Activated naive CD4-positive, alpha-beta T cell treated with anti-CD3 and anti-CD28 coated beads, Interleukin-2, amount 50 U/mL, for 16 hours (primary cell): ENCODE results near the gene RHOBTB1.

Experiments
- DNase-seq: peaks from one replicate; pipeline ENCODE4 v3.0.0-alpha.2; 2020

RHOBTB1 gene

DNA sequence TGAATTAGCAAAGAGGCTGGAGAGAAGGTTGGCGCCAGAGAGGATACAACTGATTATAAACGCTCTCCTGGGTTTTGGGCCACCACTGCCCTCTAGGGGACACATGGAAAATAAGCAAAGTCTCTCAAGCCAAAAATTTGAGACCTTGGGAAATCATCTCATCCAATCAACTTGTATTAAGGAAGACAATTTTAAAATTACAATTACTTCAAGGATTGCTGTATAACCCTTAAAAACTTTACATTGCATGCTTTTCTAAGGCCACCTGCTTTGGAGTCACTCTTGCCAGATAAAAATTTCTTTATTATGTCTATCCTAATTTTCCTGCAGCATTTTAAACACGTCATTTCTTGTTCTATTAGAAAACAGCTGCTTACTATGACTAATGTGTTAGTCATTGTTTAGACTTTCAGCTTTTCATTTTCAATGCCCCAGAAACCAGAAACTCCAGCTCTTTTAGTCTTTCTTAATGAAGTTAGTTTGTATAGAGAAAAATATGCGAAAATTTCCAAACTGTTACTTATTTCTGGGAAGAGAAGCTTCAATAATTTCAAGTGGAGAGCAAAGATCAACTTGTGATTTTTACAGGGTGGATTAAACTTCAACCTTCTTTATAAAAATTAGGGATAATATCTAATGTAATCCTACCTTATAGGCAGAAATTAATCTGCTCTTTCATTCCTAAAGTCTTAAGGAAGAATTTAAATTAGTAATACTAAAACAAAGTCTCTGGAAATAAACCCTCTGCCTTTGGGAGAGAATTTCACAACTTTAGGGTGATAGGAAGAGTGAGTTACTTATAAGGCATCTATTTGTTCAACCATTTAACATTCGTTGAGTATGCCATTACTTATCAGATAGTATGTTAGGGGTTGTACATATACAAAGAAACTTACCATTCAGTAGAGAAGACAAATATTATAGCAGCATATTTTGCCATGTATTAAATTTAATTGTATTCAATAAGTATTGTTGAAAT is 20.6 kb upstream of the RHOBTB1 start:
- peak; percentile 31 for DNase-seq

DNA sequence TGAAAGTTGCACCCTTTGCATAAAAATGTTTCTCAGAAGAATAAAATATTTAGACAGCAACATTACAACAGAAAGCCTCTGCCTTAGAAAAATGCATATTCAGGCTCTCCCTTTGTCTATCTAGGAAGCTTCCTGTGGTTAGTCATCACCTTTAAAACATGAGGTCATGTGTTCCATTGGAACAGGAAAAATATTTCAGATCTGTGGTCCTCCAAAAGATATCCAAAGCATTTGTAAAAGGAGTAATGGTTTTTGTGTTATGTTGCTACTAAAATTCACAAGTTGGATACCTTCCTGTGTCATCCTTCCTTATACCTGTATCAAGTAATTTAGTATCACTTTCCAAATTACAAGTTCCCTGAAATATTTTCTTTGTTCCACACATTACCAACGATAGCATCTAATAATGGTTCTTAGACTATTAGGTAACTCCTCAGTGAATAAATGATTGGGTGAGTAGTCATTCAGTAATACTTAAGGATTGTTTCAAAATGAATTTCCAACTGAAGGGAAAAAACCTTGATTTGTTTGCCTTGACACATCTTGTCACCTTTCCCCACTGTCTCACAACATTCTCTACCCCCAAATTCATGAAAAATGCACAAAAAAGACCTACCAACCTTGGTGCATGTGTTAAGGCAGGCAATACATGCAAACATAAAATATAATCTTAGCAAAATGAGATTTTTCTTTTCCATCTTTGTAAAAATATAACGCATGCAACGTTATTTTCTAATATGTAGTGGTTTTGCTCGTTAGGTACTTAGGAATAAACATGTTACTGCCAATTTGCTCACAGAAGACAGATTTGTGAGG is 19.7 kb upstream of the RHOBTB1 start:
- no peak for DNase-seq

DNA sequence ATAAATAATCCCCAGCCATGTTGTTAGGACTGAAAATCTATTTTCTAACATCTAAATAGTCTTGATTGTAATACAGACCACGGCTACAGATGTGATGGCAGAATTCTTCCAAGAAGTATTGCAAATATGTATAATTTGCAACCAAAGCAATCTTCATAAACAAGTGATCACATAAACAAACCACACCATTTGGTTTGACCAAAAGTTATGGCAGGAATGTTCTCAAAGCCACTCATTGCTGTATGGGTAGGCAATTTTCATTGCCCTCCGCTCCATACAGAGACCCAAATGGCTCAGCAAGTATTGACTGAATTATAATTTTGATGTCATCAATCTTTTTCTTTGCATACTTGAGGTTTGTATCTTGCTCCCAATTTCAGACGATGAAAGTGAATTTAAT is 19.0 kb upstream of the RHOBTB1 start:
- DNase-seq: no peak

DNA sequence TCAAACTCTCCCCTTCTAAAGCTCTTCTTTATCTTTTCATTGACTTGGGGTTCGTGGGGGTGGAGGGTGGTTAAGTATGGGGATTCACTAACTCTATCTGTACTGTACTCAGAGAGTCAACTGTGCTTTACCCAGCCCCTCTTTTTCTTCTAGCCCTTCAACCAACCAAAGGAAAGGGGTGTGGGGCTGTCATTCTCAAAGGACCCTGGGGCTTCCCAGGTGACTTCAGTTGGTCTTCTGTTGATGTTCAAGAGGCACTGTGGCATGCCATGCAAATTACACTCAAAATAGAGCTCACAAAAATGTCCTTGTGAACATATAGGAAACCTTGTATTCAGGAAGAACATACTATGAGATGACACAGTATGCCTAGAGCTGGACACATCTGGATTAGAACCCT is 16.9 kb upstream of the RHOBTB1 start:
- no peak for DNase-seq

DNA sequence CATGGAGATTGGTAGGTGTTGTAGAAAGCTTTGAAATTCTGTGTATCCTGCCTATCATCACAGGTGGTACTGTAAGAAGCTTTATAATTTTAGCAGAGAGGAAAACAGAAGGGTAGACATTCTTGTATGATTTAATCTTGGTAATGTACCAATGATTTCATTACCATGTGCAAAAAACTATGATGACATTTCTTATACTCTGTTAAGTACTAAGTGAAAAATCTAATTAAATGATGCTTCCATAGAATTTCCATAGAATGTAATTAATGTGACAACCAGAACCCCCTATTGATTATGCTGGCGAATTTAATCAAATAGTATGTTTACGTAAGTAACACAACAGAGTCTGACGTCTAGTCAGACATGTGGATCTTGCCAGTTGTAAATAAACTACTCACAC is 16.0 kb upstream of the RHOBTB1 start:
- no peak for DNase-seq

DNA sequence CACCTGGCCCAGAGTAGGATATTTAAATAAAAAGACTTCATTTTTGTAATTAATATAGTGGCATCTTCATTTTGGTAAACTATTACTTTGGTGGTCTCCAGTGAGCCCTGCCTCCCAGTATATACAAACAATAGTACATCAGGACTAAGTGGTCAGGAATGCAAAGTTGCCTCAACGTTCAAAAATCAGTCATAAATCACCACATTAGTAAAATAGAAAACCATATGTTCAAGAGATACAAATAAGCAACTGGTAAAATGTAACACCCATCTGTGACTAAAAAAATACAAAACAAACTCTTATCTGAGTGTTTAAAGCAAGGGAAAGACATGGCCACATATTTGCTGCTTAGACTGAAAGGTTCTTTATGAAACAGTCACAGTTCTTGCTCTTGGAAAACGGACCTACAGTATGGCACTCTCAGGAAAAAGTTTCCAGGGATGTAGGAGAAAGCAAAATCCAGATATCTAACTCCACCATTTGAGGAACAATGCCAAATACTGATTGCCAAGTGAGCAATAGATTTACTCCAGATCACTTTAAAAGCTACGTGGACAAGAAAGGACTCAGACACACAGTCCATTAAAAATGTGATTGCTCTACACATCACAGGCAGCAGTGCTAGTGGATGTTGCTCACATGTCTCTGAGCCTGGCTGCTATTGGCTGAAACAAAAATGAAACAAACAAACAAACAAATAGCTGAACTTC is 15.1 kb upstream of the RHOBTB1 start:
- DNase-seq: no peak

DNA sequence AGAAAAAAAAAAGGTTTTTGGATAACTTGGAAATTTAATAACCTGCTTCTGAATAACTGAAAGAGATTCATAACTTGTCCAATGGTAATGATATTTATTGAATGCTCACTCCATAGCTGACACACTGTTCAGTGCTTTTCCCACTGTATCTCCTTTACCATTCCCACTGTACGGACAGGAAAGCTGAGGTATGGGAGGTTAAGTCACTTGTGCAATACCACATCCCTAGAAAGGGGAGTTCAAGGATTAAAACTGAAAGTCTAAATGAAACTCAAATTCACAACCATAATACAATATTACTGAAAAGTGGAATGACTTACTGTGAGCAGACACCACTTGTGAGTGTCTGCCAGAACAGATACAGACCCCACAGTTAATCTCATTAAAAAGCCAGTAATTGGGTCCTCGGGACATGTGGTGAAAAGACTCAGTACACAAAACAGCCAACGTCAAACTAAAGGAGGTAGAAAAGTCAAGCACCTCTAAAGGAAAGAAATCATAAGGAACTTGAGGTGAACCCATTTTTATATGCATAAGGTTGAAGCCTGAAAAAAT is 13.8 kb upstream of the RHOBTB1 start:
- no peak for DNase-seq

DNA sequence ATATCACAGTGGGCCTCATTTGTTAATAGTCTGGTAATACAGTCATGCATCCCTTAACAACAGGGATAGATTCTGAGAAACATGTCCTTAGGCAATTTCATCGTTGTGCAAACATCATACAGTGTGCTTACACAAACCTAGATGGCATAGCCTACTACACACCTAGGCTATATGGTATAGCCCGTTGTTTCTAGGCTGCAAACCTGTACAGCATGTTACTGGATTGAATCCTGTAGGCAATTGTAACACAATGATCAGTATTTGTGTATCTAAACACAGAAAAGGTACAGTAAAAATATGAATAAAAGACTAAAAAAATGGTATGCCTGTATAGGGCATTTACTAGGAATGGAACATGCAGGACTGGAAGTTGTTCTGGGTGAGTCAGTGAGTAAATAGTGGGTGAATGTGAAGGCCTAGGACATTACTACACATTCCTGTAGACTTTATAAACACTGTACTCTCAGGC is 12.0 kb upstream of the RHOBTB1 start:
- DNase-seq: no peak

DNA sequence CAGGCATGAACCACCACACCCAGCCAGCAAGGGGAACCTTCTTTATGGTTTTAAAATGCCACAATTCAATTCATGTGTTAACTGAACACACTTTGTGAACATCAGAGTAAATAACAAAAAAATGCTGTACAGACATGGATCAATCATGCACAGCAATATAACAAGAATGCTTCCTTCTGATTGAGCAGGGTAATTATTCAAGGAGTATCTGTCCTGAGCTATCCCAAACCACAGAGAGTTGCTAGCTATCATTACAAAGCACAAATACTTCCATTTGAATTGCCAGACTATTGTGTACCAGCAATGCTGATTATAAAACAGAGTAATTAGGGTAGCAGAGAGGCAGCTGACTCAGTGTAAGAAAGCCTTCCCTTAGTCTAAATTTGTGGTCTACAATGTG is 11.3 kb upstream of the RHOBTB1 start:
- DNase-seq: no peak

DNA sequence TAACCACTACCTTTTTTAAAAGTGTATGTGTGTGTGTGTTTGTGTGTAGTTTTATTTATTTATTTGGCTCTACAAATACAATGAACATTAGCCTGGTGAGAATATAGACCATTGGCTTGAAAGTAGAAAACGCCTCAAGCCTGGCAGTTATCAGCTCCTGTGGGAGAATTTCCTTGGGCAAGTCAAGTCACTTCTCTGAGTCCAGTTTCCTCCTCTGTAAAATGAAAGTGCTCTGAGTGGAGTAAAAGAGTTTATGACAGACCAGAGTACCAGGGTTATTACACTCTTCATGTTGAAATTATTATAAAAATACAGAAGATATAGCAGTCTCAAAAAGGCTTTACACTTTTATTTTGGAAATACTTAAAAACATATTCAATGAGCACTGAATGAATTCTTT is 10.1 kb upstream of the RHOBTB1 start:
- no peak for DNase-seq

DNA sequence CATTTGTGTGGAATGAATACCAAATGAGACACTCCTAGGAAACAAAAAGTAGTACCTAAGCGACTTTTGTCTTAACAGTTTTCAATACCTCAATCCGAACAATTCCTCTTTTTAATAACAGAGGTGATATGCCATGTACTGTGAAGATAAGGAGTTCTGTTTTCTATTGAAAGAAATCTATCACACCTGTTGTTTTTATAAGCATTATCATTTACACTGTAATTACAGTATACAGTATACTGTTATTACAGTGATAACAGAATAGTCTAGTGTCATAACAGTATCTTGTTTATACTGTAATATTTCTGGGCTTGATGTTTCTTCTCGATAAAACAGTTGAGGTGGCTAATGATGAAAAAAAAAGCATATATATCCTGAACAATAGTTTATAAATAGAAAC is 9.4 kb upstream of the RHOBTB1 start:
- DNase-seq: no peak

DNA sequence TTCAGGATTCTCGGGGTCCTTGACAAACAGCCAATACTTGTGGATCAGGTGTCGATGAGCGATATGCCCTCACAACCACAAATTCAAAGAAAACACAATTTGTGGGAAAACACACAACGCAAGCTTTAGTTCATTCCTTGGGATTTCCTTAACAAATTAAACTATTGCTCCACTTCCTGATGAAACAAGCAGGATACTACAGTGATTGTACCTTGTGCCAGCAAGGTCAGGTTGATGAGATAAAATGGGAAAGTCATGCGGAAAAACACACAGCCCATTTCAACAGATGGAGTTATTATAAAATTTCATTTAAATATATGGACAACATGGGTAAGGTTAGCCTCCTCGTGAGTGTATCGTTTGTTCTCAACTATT is 8.8 kb upstream of the RHOBTB1 start:
- DNase-seq: no peak

DNA sequence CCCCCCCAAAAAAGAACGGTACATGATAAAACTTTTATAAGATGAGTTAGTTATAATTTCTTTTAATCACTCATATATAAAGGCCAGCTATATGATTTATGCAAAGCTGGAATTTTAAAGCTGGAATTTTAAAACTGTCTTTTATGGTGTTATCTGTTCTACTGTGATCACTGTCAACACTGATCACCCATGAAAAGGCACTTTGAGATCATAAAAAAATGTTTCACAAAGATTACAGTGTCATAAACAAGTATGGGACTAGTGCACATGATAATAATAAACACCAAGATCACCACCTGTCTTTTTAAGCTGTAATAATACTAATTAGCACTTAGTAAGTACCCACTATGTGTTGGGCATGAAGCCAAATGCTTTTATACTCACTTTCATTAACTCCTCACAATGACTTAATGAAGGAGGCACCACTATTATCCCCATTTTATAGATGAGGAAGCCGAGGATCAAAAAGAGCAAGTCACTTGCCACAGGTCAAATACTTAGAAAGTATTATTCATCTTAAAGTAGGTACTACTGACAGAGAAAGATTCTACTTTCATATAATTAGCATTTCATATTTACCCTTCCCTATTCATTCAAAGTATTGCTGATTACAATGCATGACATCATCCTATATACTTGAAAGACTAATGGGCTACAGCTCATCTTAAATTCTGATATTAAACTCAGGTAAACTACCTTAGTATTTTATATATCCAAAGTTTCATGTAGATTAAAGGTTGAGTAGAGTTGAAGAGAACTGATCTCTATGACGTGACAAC is 8.3 kb upstream of the RHOBTB1 start:
- no peak for DNase-seq

DNA sequence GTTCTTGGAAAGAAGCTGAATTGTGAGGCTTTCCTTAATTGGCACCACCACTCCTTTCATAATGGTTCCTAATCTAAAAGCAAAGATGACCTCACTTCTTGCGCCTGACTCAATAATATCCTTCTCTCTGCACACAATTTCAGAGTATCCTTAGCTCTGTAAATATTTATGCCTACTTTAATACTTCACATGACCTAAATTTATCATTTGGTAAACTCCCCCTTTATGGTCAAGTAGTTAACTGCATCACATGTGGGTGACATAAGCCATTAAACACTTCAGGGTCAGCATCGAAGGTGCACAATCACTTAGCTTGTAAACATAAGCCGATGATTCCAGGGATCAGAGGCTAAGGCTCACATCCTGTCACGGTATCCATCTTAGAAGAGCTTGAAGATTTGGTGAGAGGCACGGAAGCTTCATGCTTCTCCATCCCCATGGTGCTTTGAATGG is 7.3 kb upstream of the RHOBTB1 start:
- no peak for DNase-seq

DNA sequence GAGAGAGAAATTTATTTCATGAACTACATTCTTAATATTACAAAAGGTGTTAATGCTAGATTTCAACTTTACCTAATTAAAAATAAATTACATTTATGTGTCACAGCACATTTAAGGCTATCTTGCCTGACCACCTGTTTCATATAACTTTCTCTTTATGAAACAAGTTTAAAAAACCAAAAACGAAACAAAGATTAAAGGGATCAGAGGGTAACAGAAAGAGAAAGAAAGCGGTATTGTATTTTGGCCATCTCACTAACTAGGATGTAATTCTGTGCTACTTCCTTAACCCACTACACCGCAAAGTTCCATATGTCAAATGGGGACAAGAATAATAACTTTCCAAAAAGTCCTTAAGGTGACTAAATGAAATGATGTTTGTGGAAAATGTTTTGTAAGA is 6.3 kb upstream of the RHOBTB1 start:
- no peak for DNase-seq

DNA sequence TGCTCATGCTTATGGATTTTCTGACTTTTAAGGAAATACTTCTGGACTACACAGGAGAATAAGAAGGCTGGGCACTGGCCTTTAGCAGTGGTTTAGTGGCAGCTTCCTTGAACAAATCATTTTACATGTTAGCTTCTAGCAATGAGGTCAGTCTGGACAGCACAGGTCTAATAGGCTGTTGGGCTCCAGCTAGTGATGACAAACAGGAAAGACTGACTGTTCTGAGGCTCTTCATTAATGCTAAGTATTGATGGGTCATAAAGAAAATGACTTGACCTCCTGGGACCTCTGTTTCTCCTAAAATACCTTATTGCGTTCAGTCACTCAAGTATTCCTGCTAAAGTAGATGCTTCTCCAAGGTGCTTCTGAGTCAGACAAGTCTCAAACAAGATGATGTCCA is 4.9 kb upstream of the RHOBTB1 start:
- no peak for DNase-seq

DNA sequence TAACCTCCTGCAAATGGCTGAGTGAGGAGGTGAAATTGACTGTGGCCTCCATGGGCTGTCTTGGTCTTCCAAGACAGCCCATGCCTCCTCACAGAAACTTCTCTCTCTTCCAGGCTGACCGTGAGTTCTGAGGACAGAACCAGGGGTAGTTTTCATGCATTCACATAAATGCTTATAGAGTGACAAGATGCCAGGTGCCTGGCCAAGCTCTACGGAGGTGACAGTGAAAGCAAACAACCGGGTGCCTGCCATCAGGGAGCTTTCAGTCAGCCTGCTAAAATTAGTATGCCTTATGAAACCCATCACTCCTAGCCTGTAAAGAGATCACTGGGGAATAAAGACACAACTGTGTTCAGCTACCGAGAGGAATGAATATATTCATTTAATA is 919 bp upstream of the RHOBTB1 start:
- no peak for DNase-seq

DNA sequence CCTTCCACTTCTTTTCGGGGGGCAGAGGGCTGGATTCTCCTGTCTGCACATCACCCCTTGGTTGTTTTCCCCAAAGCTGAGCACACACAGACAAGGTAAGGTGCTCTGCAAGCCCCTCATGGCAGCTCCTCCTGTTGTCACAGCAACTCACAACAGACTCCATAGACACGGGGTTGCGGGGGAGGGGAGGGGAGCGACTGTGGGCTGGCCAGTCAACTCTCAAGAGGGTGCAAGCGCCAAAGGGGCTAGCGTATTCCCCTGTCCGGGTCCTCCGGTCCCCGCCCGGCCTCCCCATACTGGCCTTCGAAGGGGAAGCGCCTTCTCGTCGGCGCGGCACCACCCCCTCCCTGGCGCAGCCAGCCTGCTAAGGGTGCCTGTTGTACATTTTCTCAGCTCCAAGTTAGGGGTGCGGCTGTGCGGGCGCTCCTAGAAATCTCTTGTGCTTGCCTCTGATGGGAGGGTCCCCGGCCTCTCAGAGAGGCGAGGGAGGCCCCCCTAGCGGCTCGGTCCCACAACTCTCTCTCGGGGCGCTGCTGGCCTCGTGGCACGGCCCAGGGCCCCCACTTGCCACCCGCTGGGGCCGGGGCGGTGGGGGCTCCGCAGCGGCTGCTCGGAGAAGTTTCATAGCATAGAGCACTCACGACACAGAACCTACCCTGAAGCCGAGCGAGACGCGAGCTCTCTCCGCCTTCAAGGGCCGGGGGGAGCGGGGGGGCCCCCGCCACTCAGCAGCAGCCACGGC is 498 bp downstream of the RHOBTB1 start:
- peak; percentile 13 for DNase-seq

DNA sequence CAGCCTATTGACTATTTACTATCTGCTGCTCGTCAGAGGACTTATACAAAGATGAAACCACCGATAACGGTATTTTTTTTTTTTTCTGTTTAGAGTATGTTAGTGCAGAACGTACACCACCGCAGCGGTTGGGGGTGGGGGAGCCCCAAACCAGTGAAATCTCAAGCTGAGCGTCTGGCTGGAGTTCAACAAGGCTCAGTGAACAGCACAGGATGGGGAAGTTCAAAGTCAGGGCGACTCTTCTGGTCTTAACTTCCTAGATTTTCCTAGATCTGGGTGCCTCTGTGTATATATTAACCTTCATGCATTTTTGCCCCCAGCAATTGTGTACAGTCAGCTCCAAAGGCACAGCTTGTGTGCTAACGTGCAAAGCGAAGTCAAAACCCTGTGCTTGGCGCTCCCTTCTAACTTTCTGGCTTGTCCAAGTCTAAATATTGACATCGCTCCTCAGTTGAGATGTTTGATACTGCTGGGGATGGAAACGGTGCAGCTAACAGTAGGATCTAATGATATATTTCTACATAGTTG is 1.1 kb downstream of the RHOBTB1 start:
- DNase-seq: no peak

DNA sequence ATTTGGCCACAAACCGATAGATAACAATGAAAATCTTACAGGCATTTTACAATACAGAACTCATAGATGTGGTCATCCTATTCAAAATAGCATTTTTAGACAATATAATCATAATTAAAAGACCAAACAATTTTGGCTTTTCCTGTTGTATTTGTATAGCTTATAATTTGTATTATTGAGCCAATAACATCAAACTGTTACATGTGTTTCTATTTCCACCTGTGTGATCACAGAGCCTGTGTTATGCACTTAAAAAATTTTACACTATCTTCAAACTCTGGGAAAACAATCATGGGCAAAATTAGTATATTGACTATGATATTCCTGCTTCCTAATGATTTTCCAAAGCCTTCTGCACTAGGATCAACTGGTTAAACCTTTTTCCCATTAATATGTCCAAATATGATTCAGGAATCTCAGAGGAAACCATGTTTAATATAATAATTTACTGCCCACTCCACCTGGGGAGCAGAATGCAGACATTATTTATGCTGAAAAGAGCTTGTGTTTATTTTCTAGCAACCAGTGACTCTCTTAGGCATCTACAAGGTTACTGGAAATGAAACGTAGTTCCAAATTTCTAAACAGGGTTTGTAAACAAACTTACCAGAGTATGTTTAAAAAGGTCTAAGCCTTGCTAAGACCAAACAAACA is 1.7 kb downstream of the RHOBTB1 start:
- DNase-seq: no peak

DNA sequence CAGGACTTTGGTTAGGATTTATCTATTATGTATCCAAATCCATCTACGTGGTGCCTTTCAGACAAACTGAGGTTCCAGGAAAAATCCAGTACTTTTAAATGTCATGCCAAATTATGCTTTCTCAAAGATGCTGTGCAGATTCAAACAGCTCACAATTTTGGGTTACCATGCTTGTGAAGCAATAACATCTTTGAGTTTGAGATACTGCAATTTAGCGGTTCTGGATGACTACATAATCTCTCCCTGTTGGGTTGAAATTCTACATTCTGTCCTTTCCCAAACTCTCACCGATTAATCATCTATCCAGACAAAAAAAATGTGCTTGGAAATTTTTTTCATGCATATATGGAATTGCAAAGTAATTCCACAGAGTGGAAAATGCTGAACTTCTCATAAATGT is 3.5 kb downstream of the RHOBTB1 start:
- DNase-seq: no peak
